HG03520 (cell line): ENCODE data around the gene DUSP12.

ENCODE experiments used
- ATAC-seq: cut with Tn5 transposase; IDR thresholded peaks from one replicate; pipeline ENCODE4 v1.9.1; 2021; ENCODE audit warnings: mild to moderate bottlenecking, moderate library complexity; ENCODE audit not compliant: unreplicated experiment

Gene DUSP12

GRCh38 chr1:161726473-161727255 lies 22.9 kb upstream of the DUSP12 start:
- no peak for ATAC-seq

GRCh38 chr1:161727256-161727924 lies 22.2 kb upstream of the DUSP12 start:
- no peak for ATAC-seq

- ATAC-seq = no peak
Measured at GRCh38 chr1:161728376-161729226, 21.0 kb upstream of the DUSP12 start.

- no peak for ATAC-seq
Measured at GRCh38 chr1:161730050-161730564, 19.5 kb upstream of the DUSP12 start.

- no peak for ATAC-seq
Measured at GRCh38 chr1:161731241-161731640, 18.3 kb upstream of the DUSP12 start.

GRCh38 chr1:161731981-161732718 lies 17.4 kb upstream of the DUSP12 start:
- ATAC-seq = no peak

GRCh38 chr1:161733526-161733925 lies 16.1 kb upstream of the DUSP12 start:
- no peak for ATAC-seq

- no peak for ATAC-seq
Measured at GRCh38 chr1:161735837-161736236, 13.7 kb upstream of the DUSP12 start.

GRCh38 chr1:161736335-161736969 lies 13.1 kb upstream of the DUSP12 start:
- no peak for ATAC-seq

- no peak for ATAC-seq
Measured at GRCh38 chr1:161737625-161738024, 12.0 kb upstream of the DUSP12 start.

GRCh38 chr1:161738627-161739287 lies 10.8 kb upstream of the DUSP12 start:
- ATAC-seq = peak; percentile 49

GRCh38 chr1:161739865-161740566 lies 9.6 kb upstream of the DUSP12 start:
- ATAC-seq = no peak

GRCh38 chr1:161740921-161741320 lies 8.7 kb upstream of the DUSP12 start:
- no peak for ATAC-seq

GRCh38 chr1:161743231-161743630 lies 6.4 kb upstream of the DUSP12 start:
- no peak for ATAC-seq

GRCh38 chr1:161747801-161748200 lies 1.8 kb upstream of the DUSP12 start:
- no peak for ATAC-seq

GRCh38 chr1:161763522-161764098 lies 14.0 kb downstream of the DUSP12 start:
- no peak for ATAC-seq

- ATAC-seq = peak; percentile 63
Measured at GRCh38 chr1:161766102-161766981, 16.8 kb downstream of the DUSP12 start, which contains the start of gene ATF6. TSS of gene ATF6 (plus strand) at chr1:161766320. CDS start at chr1:161766361, 41 bp downstream.
